ENCODE data around the gene NQO1.

NQO1 gene

GRCh38 chr16:69693916-69694315 is 32.4 kb downstream of the NQO1 start:
- no peak overlapping the region for H3K4me3 ChIP-seq (ENCODE audit: low read depth, low read length)
- TF ChIP-seq, protein P1, sequence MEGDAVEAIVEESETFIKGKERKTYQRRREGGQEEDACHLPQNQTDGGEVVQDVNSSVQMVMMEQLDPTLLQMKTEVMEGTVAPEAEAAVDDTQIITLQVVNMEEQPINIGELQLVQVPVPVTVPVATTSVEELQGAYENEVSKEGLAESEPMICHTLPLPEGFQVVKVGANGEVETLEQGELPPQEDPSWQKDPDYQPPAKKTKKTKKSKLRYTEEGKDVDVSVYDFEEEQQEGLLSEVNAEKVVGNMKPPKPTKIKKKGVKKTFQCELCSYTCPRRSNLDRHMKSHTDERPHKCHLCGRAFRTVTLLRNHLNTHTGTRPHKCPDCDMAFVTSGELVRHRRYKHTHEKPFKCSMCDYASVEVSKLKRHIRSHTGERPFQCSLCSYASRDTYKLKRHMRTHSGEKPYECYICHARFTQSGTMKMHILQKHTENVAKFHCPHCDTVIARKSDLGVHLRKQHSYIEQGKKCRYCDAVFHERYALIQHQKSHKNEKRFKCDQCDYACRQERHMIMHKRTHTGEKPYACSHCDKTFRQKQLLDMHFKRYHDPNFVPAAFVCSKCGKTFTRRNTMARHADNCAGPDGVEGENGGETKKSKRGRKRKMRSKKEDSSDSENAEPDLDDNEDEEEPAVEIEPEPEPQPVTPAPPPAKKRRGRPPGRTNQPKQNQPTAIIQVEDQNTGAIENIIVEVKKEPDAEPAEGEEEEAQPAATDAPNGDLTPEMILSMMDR (IDR thresholded peaks at IDR 0.05; ENCODE audit: borderline replicate concordance, insufficient read depth, low read depth, low read length): no peak

GRCh38 chr16:69691980-69692911 is 34.1 kb downstream of the NQO1 start:
- TF ChIP-seq, protein P1 (IDR thresholded peaks at IDR 0.05; ENCODE audit: borderline replicate concordance, insufficient read depth, low read depth, low read length): no peak
- no peak overlapping the region for H3K4me3 ChIP-seq (ENCODE audit: low read depth, low read length)

DNA sequence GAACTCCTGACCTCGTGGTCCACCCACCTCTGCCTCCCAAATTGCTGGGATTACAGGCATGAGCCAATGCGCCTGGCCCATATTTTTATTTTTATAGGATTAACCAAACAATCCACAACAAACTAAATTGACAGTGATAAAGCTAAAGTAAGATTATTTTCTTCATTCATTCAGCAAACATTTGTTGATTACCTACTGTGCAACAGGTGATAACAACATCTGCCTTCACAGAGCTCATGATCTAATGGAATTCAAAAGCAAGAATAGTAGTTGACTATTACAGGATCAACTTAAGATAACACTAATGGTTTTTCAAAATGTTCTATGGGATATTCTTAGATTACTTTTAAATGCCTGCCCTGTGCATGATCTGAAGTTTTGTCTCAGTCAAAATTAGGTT is 37.8 kb downstream of the NQO1 start:
- TF ChIP-seq, protein P1 (IDR thresholded peaks at IDR 0.05; ENCODE audit: borderline replicate concordance, insufficient read depth, low read depth, low read length): no peak
- no peak overlapping the region for H3K4me3 ChIP-seq (ENCODE audit: low read depth, low read length)

GRCh38 chr16:69680358-69680757 is 46.0 kb downstream of the NQO1 start:
- TF ChIP-seq, protein P1 (IDR thresholded peaks at IDR 0.05; ENCODE audit: borderline replicate concordance, insufficient read depth, low read depth, low read length): no peak

GRCh38 chr16:69672998-69673713 is 53.2 kb downstream of the NQO1 start:
- TF ChIP-seq, protein P1 (IDR thresholded peaks at IDR 0.05; ENCODE audit: borderline replicate concordance, insufficient read depth, low read depth, low read length): no peak
- H3K4me3 ChIP-seq (ENCODE audit: low read depth, low read length): no peak overlapping the region

More at GRCh38 chr16:69680358-69680757, 46.0 kb downstream of the NQO1 start:
- no peak overlapping the region for H3K4me3 ChIP-seq (ENCODE audit: low read depth, low read length)

DNA sequence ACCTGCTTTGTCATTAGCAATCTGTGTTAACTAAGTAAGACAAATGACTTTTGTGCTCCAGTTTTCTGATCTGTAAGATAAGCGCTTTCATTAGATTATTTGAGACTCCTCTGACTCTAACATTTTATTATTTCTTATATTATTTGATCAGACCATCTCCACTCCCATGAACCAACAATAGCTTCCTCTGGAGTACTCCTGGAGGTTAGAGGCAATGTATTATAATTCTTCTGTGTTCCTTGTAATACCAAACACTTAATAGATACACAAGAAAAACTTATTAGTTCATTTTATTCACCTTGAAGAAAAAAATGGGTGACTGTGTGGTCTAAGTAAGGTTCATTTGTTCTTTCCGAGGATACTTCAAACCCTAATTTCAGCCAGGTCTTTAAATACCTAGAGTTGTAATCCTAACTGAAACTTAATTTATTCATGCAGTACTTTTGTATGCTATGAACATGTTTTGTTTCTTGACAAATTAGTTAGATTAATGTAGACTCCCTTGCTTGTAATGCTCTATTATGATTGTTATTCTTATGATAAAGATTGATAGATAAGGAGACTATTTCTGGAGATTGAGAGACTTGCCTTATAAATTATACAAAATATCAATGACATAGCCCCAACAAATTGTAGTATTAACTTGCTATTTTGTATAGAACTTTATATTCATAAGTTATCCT is 53.9 kb downstream of the NQO1 start:
- TF ChIP-seq, protein P1 (IDR thresholded peaks at IDR 0.05; ENCODE audit: borderline replicate concordance, insufficient read depth, low read depth, low read length): no peak

More for the DNA sequence above, 53.9 kb downstream of the NQO1 start:
- no peak overlapping the region for H3K4me3 ChIP-seq (ENCODE audit: low read depth, low read length)
